GM12878 (cell line): Measurements from ENCODE around the gene NR6A1. TPM values are rescaled to one million over a fixed set of nuclear protein-coding genes. Genes with fewer than 3 reads are reported as not detected.

Experiments
- ATAC-seq: fragments of 200-7000 bp; cut with Tn5 transposase; 3 replicates; pipeline ENCODE4 v1.9.1; 2020; ENCODE audit warnings: mild to moderate bottlenecking, moderate library complexity
- BruUV-seq: library from RNA; stranded (reverse); fragments of 400-500 nt; replicated peaks from 2 replicates; lab custom pipeline; 2021; lab: Mats Ljungman, UMichigan
- CTCF ChIA-PET: fragments of 300-600 bp; sonication (Branson Sonifier 250); formaldehyde crosslinking; extraction: SDS; loops from one replicate; lab custom pipeline; 2021; ENCODE audit warnings: inconsistent platforms; lab: Yijun Ruan, JAX
- POLR2A ChIA-PET: fragments of 350-600 bp; formaldehyde crosslinking; extraction: SDS; loops from one replicate; lab custom pipeline; 2021; ENCODE audit warnings: inconsistent platforms; lab: Charles Lee
- RAD21 ChIA-PET: fragments of 300-600 bp; sonication (Branson Sonifier 250); formaldehyde crosslinking; loops from one replicate; lab custom pipeline; 2023; ENCODE audit warnings: antibody characterized with exemption; ENCODE audit not compliant: unreplicated experiment; lab: Charles Lee
- SMC1A ChIA-PET: fragments of 300-600 bp; sonication (Branson Sonifier 250); formaldehyde crosslinking; loops from one replicate; lab custom pipeline; 2023; ENCODE audit not compliant: unreplicated experiment, uncharacterized antibody; lab: Charles Lee
- DNase-seq: peaks from one replicate; pipeline ENCODE4 v3.0.0-alpha.2; 2011; ENCODE audit warnings: low read depth, low spot score
- FAIRE-seq: peaks from 3 replicates; lab custom pipeline; 2011; peaks lifted over from hg19 to GRCh38; lab: Jason Lieb, UNC
- H2AFZ ChIP-seq: 2 replicates; pipeline ENCODE4 v1.6.0; 2011; ENCODE audit warnings: low read depth, low read length, control low read depth; ENCODE audit not compliant: control insufficient read depth
- H3K27ac ChIP-seq: 2 replicates; pipeline ENCODE4 v1.5.1; 2011; ENCODE audit warnings: control low read depth; ENCODE audit not compliant: control insufficient read depth, insufficient read depth
- H3K27me3 ChIP-seq, 2 experiments: replicated peaks in 1 of 2; 2 replicates each; pipeline versions ENCODE4 v1.6.0 to v1.6.1; 2011; ENCODE audit warnings: low read length in 1 of 2; ENCODE audit not compliant: control insufficient read depth in 2 of 2, insufficient read depth in 2 of 2
- H3K36me3 ChIP-seq, 2 experiments: 2 replicates each; pipeline ENCODE4 v1.5.1; 2011; ENCODE audit warnings: low read length in 1 of 2; ENCODE audit not compliant: control insufficient read depth in 2 of 2, insufficient read depth in 2 of 2
- H3K4me1 ChIP-seq: 2 replicates; pipeline ENCODE4 v1.6.1; 2011; ENCODE audit warnings: mild to moderate bottlenecking, low read length, moderate library complexity, mixed read lengths; ENCODE audit not compliant: control insufficient read depth, insufficient read depth
- H3K4me2 ChIP-seq: 2 replicates; pipeline ENCODE4 v1.6.0; 2011; ENCODE audit warnings: control low read depth; ENCODE audit not compliant: control insufficient read depth, insufficient read depth
- H3K4me3 ChIP-seq: fragments of 200-600 bp; sonication (generic); 2 replicates; pipeline ENCODE4 v1.5.1; 2016
- H3K79me2 ChIP-seq: 2 replicates; pipeline ENCODE4 v1.6.0; 2011; ENCODE audit warnings: low read length; ENCODE audit not compliant: control insufficient read depth, insufficient read depth
- H3K9ac ChIP-seq: 2 replicates; pipeline ENCODE4 v1.8.0; 2011; ENCODE audit warnings: low read length, control low read depth, mixed read lengths; ENCODE audit not compliant: control insufficient read depth, insufficient read depth
- H3K9me3 ChIP-seq: replicated peaks from 3 replicates; pipeline ENCODE4 v1.5.1; 2011; ENCODE audit warnings: mild to moderate bottlenecking, low read length; ENCODE audit not compliant: control insufficient read depth, insufficient read depth
- H4K20me1 ChIP-seq: 2 replicates; pipeline ENCODE4 v1.6.0; 2011; ENCODE audit not compliant: control insufficient read depth, insufficient read depth
- BCL3 ChIP-seq: IDR thresholded peaks from 2 replicates; pipeline ENCODE4 v1.6.1; 2011; ENCODE audit warnings: borderline replicate concordance, low read depth, mild to moderate bottlenecking, moderate library complexity, low read length; ENCODE audit not compliant: insufficient read depth, poor library complexity, severe bottlenecking
- BMI1 ChIP-seq: fragments of 450-650 bp; IDR thresholded peaks from 2 replicates; pipeline ENCODE4 v1.6.1; 2016; ENCODE audit warnings: mild to moderate bottlenecking, moderate library complexity, borderline replicate concordance
- CREM ChIP-seq: IDR thresholded peaks from 2 replicates; pipeline ENCODE4 v1.6.1; 2014; ENCODE audit warnings: antibody characterized with exemption, low read depth
- MEF2B ChIP-seq: fragments of 450-650 bp; IDR thresholded peaks from 2 replicates; pipeline ENCODE4 v1.6.1; 2018; ENCODE audit warnings: mild to moderate bottlenecking, moderate library complexity; ENCODE audit not compliant: partially characterized antibody, poor library complexity, severe bottlenecking
- SP1 ChIP-seq: IDR thresholded peaks from one replicate; pipeline ENCODE4 v1.6.1; 2011; ENCODE audit warnings: low read depth, low read length
- TAF1 ChIP-seq: IDR thresholded peaks from 2 replicates; pipeline ENCODE4 v1.6.1; 2011; ENCODE audit warnings: mild to moderate bottlenecking, low read depth, low read length, borderline replicate concordance
- WGBS: methylation state at CpG from one replicate; pipeline ENCODE4 v1.1.6; 2016; ENCODE audit warnings: low lambda C conversion rate; ENCODE audit not compliant: insufficient replicate concordance, insufficient coverage; ENCODE audit errors: missing lambda C conversion rate; 5-methylcytosine and 5-hydroxymethylcytosine counted together
- in situ Hi-C: fragments of 300-500 bp; cut with MboI; formaldehyde crosslinking; loops from 9 replicates; pipeline ENCODE4 v1.14.3; 2018; ENCODE audit warnings: mixed read lengths
- intact Hi-C: fragments of 100-400 bp; cut with micrococcal nuclease; formaldehyde crosslinking; loops from one replicate; pipeline ENCODE4 v1.14.2; 2022; ENCODE audit not compliant: unreplicated experiment
- polyA plus RNA-seq, 11 experiments: library from polyadenylated mRNA; depleted of rRNA in 4 of 11; unstranded in 6 of 11; stranded (reverse) in 5 of 11; fragments of >200 nt; fragmentation: Nextera tagmentation in 4 of 11; fragmentation: Illumina TruSeq in 1 of 11; extraction: Ambion mirVana in 4 of 11; extraction: Trizol in 1 of 11; gene quantifications; 1 replicate in 1 of 11; 2 replicates in 10 of 11; pipeline versions ENCODE4 v1.2.1 to v1.2.3, GENCODE V29; 2011 to 2016; ENCODE audit warnings: inconsistent platforms in 2 of 11, missing spikeins in 2 of 11, low read depth in 1 of 11
- total RNA-seq, 4 experiments: library from RNA; depleted of rRNA in 3 of 4; stranded (reverse); fragments of >200 nt in 3 of 4; fragmentation: Illumina TruSeq in 1 of 4; extraction: Trizol in 1 of 4; gene quantifications; 2 replicates each; pipeline versions ENCODE4 v1.2.1 to v1.2.3, GENCODE V29; 2013 to 2021
- TF ChIP-seq, protein P1 (sequence below): IDR thresholded peaks from 2 replicates; pipeline ENCODE4 v1.6.1; 2011; ENCODE audit warnings: low read depth, mild to moderate bottlenecking, low read length, moderate library complexity, borderline replicate concordance; ENCODE audit errors: extremely low read depth

Gene NR6A1
- total and polyA plus RNA-seq, 10 of the 15 experiments (the other 5 are each of a cell fraction or from before 2014, with no cell fraction given) = 1.2 to 9.2 (median 4.6) TPM

DNA sequence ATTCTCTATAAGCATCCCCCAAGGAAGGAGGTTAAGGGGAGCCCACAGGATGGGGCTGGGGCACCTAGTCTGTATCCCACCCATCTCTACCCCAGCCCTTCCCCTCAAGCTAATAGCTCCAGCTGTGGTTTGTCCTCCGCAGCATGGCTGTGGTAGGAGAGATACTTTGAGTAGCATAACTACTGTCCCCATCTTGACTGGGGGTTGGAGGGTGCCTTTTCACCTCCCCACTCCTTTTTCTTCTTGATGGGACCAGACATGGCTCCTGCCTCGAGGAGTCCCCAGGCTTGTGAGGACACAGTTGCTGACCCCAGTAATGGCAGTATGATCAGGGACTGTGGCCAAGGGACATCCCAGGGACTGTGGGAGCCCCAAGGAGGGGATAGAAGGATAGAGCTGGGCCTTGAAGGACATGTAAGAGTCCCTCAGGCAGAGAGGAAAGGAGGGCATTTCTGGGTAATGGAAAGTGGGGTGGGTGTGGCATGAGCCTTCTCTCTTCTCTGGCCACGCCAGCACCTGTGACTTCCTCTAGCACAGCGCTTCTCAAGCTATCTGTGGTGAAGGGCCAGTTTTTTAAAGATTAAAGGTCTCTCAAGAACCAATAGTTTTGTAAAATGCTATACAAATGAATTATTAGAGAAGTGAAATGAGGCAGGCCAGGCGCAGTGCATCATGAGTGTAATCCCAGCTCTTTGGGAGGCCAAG lies 19.8 kb upstream of the NR6A1 start:
- Histone ChIP-seq H3K4me3 (no peak overlapping the region), H3K9me3 (no peaks in the 10 kb centered on the region), H3K4me1 (no peaks in the 10 kb centered on the region), H2AFZ (no peak overlapping the region), H3K27me3 (no peaks in the 10 kb centered on the region; a peak in 1 of 4 replicates), H3K79me2 (no peaks in the 10 kb centered on the region), H3K27ac (no peak overlapping the region), H3K36me3 (no peaks in the 10 kb centered on the region), H3K9ac (no peak overlapping the region), H3K4me2 (no peak overlapping the region), H4K20me1 (no peaks in the 10 kb centered on the region)
- FAIRE-seq (no peak), DNase-seq (no peak), ATAC-seq (no peak; the same call in 2 of the 3 replicates)
- no TSS peak for BruUV-seq
- in situ Hi-C loops (no loop called here), intact Hi-C loops (no loop called here)
- RAD21 ChIA-PET = no interaction called here
- SMC1A ChIA-PET = no interaction called here
- CTCF ChIA-PET = interaction anchor here (1.2 to 2.8 kb wide), 2 partner anchors 17 to 102 kb away, joined by 3 to 7 read pairs; no protein-coding TSS in a partner anchor
- TF ChIP-seq CREM = no peak
- TF ChIP-seq BMI1 = no peak
- TF ChIP-seq TAF1 = no peak
- no peak for TF ChIP-seq BCL3
- TF ChIP-seq, protein P1, sequence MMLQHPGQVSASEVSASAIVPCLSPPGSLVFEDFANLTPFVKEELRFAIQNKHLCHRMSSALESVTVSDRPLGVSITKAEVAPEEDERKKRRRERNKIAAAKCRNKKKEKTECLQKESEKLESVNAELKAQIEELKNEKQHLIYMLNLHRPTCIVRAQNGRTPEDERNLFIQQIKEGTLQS = no peak
- no peak for TF ChIP-seq MEF2B
- TF ChIP-seq SP1 = no peak
- POLR2A ChIA-PET = interaction anchor here (0.7 kb wide), 1 partner anchor 9 kb away, joined by 3 read pairs; no protein-coding TSS in a partner anchor
- whole genome bisulfite sequencing = 46% methylated on average over 5 of the region's 5 CpGs
